HG03378 (cell line): ENCODE data around the gene ILF3.

ENCODE experiments used
- ATAC-seq: cut with Tn5 transposase; IDR thresholded peaks from one replicate; pipeline ENCODE4 v1.9.1; 2021; ENCODE audit warnings: mild to moderate bottlenecking, moderate library complexity; ENCODE audit not compliant: unreplicated experiment

ILF3 gene

DNA sequence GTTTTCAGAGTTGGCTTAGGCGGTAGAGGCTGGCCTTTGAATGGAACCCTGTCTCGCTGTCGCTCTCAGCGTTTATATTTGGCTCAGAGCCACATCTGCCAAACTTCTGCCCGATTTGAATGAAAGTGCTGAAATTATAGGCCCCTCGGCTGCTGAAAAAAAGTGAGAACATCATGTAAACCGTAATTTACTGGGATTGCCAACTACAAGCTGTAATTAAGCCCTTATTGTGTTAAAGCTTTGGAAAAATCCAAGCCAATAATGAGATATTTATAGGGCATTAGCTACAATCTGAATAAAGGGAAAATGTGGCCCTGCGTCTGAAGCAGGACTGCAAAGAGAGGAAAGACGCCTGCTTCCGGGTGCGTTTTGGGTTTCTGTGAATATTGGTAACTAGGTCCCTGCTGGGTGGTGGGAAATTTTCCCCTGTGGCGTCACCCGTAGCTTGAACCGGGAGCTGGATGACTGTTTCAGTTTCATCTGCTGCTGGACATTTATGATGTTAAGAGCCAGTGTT, 73.6 kb downstream of the ILF3 start:
- no peak for ATAC-seq

- ATAC-seq: no peak
Measured at GRCh38 chr19:10729411-10729810, 75.3 kb downstream of the ILF3 start.

DNA sequence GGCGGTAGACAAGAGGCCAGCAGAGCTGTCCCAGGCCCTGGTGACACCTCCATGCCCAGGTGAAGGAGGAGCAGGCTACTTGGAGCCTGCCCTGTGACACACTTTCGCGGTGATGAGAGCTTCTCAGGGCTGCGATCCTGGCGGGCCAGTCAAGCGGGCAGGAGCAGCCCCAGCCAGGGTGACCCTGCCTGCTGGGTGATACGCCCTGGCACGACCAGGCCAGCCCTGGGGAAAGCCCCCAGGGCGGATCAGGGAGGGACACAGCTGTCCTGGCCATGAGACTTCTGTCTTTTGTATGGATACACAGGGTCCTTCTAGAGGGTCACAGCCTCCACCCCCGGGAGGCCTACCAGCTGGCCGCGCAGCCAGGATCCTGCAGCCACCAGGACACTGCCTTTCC, 76.8 kb downstream of the ILF3 start:
- no peak for ATAC-seq

DNA sequence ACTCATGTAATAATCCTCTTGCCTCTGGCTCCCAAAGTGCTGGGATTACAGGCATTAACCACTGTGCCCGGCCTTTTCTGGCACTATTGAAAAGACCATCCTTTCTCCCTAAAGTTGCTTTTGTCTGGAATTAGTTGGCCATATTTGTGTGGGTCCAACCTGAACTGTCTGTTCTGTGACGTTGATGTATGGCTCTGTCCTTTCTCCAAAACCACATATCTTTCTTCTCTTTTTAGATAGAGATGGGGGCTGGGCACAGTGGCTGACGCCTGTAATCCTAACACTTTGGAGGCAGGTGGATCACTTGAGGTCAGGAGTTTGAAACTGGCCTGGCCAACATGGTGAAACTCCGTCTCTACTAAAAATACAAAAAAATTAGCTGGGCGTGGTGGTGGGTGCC, 81.6 kb downstream of the ILF3 start:
- no peak for ATAC-seq

DNA sequence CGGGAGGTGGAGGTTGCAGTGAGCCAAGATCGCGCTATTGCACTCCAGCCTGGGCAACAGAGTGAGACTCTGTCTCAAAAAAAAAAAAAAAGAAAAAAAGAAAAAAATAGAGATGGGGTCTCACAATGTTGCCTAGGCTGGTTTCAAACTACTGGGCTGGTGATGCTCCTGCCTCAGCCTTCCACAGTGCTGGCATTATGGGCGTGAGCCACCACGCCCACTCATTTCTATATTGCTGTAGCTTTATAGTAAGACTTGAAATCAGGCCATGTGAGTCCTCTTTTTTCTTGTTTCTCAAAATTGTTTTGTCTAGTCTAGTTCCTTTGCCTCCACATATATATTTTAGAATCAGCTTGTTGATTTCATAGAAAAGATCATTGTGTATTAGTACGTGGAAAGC, 82.0 kb downstream of the ILF3 start:
- no peak for ATAC-seq

DNA sequence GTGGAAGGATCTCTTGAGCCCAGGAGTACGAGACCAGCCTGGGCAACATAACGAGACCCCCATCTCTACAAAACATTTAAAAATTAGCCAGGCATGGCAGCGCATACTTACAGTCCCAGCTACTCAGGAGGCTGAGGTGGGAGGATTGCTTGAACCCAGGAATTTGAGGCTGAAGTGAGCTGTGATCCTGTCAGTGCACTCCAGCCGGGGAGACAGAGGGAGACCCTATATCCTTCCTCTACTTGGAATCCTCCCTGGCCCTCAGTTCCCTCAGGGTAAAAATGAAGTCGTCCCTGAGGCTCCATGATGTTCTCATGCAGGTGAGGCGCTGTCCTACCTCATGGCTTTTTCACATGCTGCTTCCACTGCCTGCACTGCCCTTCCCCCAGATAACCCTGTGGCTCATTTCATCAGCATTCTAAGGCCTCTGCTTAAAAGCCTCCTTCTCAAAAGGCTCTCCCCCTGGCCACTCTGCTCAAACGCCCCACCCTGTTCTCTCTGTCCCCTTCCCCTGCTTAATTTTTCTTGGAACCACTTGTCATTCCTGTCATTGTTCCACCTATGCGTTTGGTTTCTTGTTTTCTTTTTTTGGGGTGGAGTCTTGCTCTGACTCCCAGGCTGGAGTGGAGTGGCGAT, 82.9 kb downstream of the ILF3 start:
- no peak for ATAC-seq

- ATAC-seq: no peak
Measured at GRCh38 chr19:10737722-10738121, 83.6 kb downstream of the ILF3 start.

GRCh38 chr19:10740798-10741197, 86.7 kb downstream of the ILF3 start:
- no peak for ATAC-seq
